ENCODE results near the gene SLC4A2. TPM values are rescaled to one million over a fixed set of nuclear protein-coding genes. Genes with fewer than 3 reads are reported as not detected.

Gene SLC4A2
- total RNA-seq, 2 experiments from 2014 or later: 64.2 to 86.0 TPM

DNA sequence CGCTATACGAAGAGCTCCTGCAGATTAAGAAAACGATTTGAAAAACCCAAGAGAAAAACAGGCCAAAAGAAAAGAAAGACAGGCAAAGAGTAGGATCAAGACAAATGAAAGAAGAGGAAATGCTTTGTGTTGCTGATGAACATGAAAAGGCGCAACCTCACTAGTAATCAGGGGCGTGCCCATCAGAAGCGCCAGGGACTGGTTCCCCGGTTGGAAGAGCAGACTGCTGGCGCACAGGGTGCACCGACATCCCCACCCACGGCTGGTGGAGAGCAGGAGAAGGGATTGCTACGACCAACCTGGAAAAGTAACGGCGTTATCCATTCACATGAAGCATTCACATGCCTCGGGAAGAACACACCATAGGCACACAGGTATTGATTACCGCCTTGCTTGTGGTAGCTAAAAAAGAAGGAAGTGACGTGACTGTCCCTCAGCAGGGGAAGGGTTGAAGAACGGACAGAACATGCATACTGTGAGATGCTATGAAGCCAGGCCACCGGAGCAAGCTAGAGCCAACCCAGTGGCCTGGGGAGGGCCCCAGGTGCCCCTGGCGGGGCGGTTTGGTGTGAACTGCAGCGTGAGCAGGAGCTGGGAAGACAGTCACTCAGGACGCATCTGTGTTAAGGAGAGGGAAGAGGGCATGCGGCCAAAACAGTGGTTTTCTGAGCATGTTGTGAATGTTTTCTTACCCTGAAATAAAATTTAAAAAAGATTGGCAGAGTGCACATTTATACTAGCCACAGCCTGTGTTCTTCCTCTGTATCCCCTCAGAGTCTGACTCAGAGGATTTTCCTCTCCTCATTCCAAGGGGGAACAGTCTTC, 45.2 kb downstream of the SLC4A2 start:
- no peak overlapping the region for H3K4me3 ChIP-seq (ENCODE audit: low read depth, low read length, poor library complexity, severe bottlenecking)
- no peak overlapping the region for H3K27ac ChIP-seq (ENCODE audit: low read depth, low read length, poor library complexity, severe bottlenecking)
- no peaks in the 10 kb centered on the region; the same call in 1 of the 2 replicates for H4K20me1 ChIP-seq (ENCODE audit: insufficient read depth, low read length)
- TF ChIP-seq, protein P1, sequence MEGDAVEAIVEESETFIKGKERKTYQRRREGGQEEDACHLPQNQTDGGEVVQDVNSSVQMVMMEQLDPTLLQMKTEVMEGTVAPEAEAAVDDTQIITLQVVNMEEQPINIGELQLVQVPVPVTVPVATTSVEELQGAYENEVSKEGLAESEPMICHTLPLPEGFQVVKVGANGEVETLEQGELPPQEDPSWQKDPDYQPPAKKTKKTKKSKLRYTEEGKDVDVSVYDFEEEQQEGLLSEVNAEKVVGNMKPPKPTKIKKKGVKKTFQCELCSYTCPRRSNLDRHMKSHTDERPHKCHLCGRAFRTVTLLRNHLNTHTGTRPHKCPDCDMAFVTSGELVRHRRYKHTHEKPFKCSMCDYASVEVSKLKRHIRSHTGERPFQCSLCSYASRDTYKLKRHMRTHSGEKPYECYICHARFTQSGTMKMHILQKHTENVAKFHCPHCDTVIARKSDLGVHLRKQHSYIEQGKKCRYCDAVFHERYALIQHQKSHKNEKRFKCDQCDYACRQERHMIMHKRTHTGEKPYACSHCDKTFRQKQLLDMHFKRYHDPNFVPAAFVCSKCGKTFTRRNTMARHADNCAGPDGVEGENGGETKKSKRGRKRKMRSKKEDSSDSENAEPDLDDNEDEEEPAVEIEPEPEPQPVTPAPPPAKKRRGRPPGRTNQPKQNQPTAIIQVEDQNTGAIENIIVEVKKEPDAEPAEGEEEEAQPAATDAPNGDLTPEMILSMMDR (conservative IDR thresholded peaks at IDR 0.05; ENCODE audit: low read length): no peak
- TF ChIP-seq EZH2phosphoT487 (IDR thresholded peaks at IDR 0.05; ENCODE audit: borderline replicate concordance, low read depth, low read length): no peak
- CTCF ChIA-PET (ENCODE audit: unreplicated experiment): interaction anchor here (0.6 kb wide), 1 partner anchor 24 kb away, joined by 3 read pairs; the partner anchor contains the start of gene FASTK
- intact Hi-C loops (cut with micrococcal nuclease; ENCODE audit: unreplicated experiment): no loop called here
- H3K4me2 ChIP-seq (ENCODE audit: low read length): no peak overlapping the region
- H3K79me2 ChIP-seq (ENCODE audit: insufficient read depth, low read depth, low read length): no peaks in the 10 kb centered on the region
- H2AFZ ChIP-seq (ENCODE audit: low read length): no peak overlapping the region
- POLR2A ChIA-PET: no interaction called here
- DNase-seq (ENCODE audit: low spot score): no peak
- H3K4me1 ChIP-seq (ENCODE audit: insufficient read depth, low read length, poor library complexity, severe bottlenecking): no peaks in the 10 kb centered on the region
- no peaks in the 10 kb centered on the region for H3K36me3 ChIP-seq (ENCODE audit: insufficient read depth, low read length)
- H3K9me2 ChIP-seq (ENCODE audit: insufficient read depth, low read length): no peaks in the 10 kb centered on the region
- no peaks in the 10 kb centered on the region for H3K9me3 ChIP-seq (ENCODE audit: low read length)
- no TSS peak for BruUV-seq (replicated peaks)

GRCh38 chr7:151107882-151108281, 48.5 kb downstream of the SLC4A2 start:
- ChIA-PET CTCF (ENCODE audit: unreplicated experiment) (interaction anchor here (1.0 kb wide), 1 partner anchor 16 kb away, joined by 3 read pairs; no protein-coding TSS in a partner anchor), POLR2A (no interaction called here)
- Histone ChIP-seq H3K27ac (ENCODE audit: low read depth, low read length, poor library complexity, severe bottlenecking) (no peak overlapping the region), H3K79me2 (ENCODE audit: insufficient read depth, low read depth, low read length) (no peaks in the 10 kb centered on the region), H3K4me1 (ENCODE audit: insufficient read depth, low read length, poor library complexity, severe bottlenecking) (no peaks in the 10 kb centered on the region), H3K4me3 (ENCODE audit: low read depth, low read length, poor library complexity, severe bottlenecking) (no peak overlapping the region), H4K20me1 (ENCODE audit: insufficient read depth, low read length) (no peaks in the 10 kb centered on the region; the same call in 1 of the 2 replicates), H3K4me2 (ENCODE audit: low read length) (no peak overlapping the region), H3K9me2 (ENCODE audit: insufficient read depth, low read length) (no peaks in the 10 kb centered on the region), H2AFZ (ENCODE audit: low read length) (no peak overlapping the region), H3K9me3 (ENCODE audit: low read length) (no peaks in the 10 kb centered on the region), H3K36me3 (ENCODE audit: insufficient read depth, low read length) (no peaks in the 10 kb centered on the region)
- DNase-seq (ENCODE audit: low spot score): no peak
- BruUV-seq (replicated peaks): no TSS peak
- intact Hi-C loops (cut with micrococcal nuclease; ENCODE audit: unreplicated experiment): no loop called here
- TF ChIP-seq, protein P1 (conservative IDR thresholded peaks at IDR 0.05; ENCODE audit: low read length): no peak
- TF ChIP-seq EZH2phosphoT487 (IDR thresholded peaks at IDR 0.05; ENCODE audit: borderline replicate concordance, low read depth, low read length): no peak

Data from OCI-LY7 (cell line).